Ascending aorta (tissue), 2 donors: ENCODE results near the gene USP6NL. TPM values are rescaled to one million over a fixed set of nuclear protein-coding genes. Genes with fewer than 3 reads are reported as not detected.
"Not testable (repeated sequence)": the region's sequence is repeated elsewhere in the genome, so short reads cannot be mapped to it uniquely, and the experiment has no call there.

Experiments
- DNase-seq, 2 donors: peaks; one replicate each; pipeline ENCODE4 v3.0.0-alpha.2; 2019; ENCODE audit warnings: low spot score in 2 of 2
- H3K27ac ChIP-seq, 2 donors: fragments of 200-600 bp; sonication (generic); one replicate each; pipeline ENCODE4 v1.5.1; 2016 to 2017; ENCODE audit warnings: mild to moderate bottlenecking in 1 of 2
- H3K27me3 ChIP-seq: fragments of 200-600 bp; sonication (generic); one replicate; pipeline ENCODE4 v1.5.1; 2017
- H3K36me3 ChIP-seq, 2 donors: fragments of 200-600 bp; sonication (generic); one replicate each; pipeline ENCODE4 v1.5.1; 2016
- H3K4me1 ChIP-seq, 2 donors: fragments of 200-600 bp; sonication (generic); one replicate each; pipeline ENCODE4 v1.5.1; 2016 to 2017; ENCODE audit warnings: mild to moderate bottlenecking in 1 of 2
- H3K4me3 ChIP-seq, 2 donors: fragments of 200-600 bp; sonication (generic); one replicate each; pipeline ENCODE4 v1.5.1; 2016 to 2017; ENCODE audit warnings: mild to moderate bottlenecking in 1 of 2
- H3K9me3 ChIP-seq, 2 donors: fragments of 200-600 bp; sonication (generic); one replicate each; pipeline ENCODE4 v1.5.1; 2016
- intact Hi-C: fragments of 100-400 bp; cut with DNase I; formaldehyde crosslinking; loops from one replicate; pipeline ENCODE4 v1.15.1; 2023
- total RNA-seq: library from RNA; depleted of rRNA; stranded (reverse); fragments of >200 nt; gene quantifications from one replicate; pipeline ENCODE4 v1.1.0, GENCODE V29; 2016
- TF ChIP-seq, protein P1 (sequence below), 3 experiments: fragments of 200-600 bp in 2 of 3; fragments of 450-650 bp in 1 of 3; sonication (generic) in 2 of 3; IDR thresholded peaks; one replicate each; pipeline ENCODE4 v1.5.1; 2016 to 2019; ENCODE audit warnings: antibody characterized with exemption in 3 of 3, mild to moderate bottlenecking in 1 of 3, moderate library complexity in 1 of 3

USP6NL gene
- total RNA-seq, 1 donor from 2014 or later, result 20.5 TPM

DNA sequence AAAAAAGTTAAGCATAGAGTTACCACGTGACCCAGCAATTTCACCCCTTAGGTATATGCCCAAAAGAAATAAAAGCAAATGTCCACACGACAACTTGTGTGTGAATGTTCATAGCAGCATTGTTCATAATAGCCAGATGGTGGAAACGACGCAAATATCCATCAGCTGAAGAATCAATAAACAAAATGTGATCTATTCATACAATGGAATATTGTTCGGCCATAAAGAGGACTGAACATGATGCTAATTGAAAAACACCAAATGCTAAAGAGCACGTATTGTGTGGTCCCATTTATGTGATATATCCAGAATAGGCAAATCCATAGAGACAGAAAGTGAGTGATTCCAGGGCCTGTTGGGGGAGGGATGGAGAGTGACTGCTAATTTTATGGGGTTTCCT lies 18.3 kb upstream of the USP6NL start:
- H3K27ac ChIP-seq, result no peak overlapping the region
- no peak overlapping the region for H3K4me3 ChIP-seq
- H3K27me3 ChIP-seq, result no peaks in the 10 kb centered on the region
- no peak for DNase-seq
- no peaks in the 10 kb centered on the region for H3K36me3 ChIP-seq
- H3K9me3 ChIP-seq, result no peaks in the 10 kb centered on the region
- TF ChIP-seq, protein P1, sequence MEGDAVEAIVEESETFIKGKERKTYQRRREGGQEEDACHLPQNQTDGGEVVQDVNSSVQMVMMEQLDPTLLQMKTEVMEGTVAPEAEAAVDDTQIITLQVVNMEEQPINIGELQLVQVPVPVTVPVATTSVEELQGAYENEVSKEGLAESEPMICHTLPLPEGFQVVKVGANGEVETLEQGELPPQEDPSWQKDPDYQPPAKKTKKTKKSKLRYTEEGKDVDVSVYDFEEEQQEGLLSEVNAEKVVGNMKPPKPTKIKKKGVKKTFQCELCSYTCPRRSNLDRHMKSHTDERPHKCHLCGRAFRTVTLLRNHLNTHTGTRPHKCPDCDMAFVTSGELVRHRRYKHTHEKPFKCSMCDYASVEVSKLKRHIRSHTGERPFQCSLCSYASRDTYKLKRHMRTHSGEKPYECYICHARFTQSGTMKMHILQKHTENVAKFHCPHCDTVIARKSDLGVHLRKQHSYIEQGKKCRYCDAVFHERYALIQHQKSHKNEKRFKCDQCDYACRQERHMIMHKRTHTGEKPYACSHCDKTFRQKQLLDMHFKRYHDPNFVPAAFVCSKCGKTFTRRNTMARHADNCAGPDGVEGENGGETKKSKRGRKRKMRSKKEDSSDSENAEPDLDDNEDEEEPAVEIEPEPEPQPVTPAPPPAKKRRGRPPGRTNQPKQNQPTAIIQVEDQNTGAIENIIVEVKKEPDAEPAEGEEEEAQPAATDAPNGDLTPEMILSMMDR (IDR thresholded peaks at IDR 0.05), result no peak
- intact Hi-C loops, result no loop called here
- no peaks in the 10 kb centered on the region for H3K4me1 ChIP-seq

DNA sequence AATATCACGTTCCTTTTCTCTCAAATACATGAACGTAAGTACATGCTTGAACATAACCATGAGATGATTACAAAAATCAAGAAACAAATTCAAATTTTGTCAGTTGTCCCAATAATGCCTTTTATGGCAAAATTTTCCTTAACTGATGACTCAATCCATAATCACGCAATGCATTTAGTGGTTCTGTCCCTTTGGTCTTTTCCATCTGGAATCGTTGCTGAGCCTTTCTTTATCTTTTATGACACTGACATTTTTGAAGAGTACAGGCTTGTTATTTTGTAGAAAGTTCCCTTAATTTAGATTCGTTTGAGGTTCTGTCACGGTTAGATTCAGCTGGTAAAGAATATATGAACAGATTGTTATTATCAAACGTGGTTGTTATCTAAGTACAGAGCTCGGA lies 16.5 kb upstream of the USP6NL start:
- intact Hi-C loops, H3K27ac ChIP-seq, H3K36me3 ChIP-seq, H3K9me3 ChIP-seq, H3K27me3 ChIP-seq, H3K4me1 ChIP-seq, H3K4me3 ChIP-seq, DNase-seq: not testable (repeated sequence)

DNA sequence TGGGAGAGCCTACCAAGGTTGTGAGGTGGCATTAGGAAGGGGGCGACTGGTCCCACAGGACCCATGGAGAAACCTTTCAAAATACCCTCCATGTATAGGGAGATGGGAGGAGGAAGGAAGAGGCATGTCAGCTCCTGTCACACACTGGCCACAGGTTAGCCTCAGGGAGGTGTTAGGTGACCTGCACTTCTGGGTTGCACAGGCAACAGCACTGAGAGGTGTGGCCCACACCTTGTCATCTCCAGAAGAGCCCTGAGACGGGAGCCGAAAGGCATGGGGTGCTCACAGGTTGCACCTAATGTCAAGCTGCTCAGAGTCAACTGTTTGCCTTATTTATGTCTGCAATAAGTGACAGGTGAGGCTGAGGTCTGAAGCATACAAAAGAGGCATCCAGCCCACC lies 14.6 kb upstream of the USP6NL start:
- Histone ChIP-seq H3K27me3 (no peaks in the 10 kb centered on the region), H3K9me3 (no peaks in the 10 kb centered on the region), H3K4me3 (no peak overlapping the region), H3K27ac (no peak overlapping the region), H3K4me1 (no peaks in the 10 kb centered on the region), H3K36me3 (no peaks in the 10 kb centered on the region)
- TF ChIP-seq, protein P1 (IDR thresholded peaks at IDR 0.05), result no peak
- no peak for DNase-seq
- intact Hi-C loops, result no loop called here

DNA sequence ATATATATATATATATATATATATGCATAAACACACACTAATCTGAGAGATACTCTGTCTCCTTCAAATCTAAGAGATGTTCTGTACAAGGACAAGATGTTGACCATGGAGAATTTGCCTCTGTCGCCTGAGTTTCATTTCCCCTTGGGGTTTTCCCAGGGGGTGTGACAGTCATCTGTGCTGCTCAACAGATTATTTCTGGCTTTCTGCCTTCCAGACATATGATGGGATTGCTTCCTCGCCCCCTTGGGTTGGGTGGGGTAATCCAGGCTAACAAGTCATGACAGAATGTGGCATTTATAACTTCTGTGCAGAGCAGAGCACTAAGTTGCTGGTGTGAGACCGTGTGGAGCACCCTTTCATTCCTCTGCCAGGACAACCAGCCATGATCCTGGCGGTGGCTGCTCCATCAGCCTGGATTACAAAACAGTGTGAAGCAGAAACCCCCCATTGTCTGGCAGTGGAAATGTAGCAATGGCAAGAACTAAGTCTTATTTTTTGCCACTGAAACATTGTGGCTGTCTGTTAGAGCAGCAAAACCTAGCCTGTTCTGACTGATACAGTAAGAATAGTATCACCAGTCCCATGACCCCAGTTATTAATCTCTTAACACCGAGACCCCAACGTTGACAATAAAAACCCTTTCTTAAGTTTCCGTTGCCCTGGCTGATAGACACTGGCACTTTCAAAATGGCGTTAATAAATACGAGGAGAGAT lies 13.7 kb upstream of the USP6NL start:
- TF ChIP-seq, protein P1 (IDR thresholded peaks at IDR 0.05), result no peak
- Histone ChIP-seq H3K4me3 (no peak overlapping the region), H3K9me3 (no peaks in the 10 kb centered on the region), H3K4me1 (no peaks in the 10 kb centered on the region), H3K27me3 (no peaks in the 10 kb centered on the region), H3K27ac (no peak overlapping the region), H3K36me3 (no peaks in the 10 kb centered on the region)
- intact Hi-C loops, result no loop called here
- no peak for DNase-seq

DNA sequence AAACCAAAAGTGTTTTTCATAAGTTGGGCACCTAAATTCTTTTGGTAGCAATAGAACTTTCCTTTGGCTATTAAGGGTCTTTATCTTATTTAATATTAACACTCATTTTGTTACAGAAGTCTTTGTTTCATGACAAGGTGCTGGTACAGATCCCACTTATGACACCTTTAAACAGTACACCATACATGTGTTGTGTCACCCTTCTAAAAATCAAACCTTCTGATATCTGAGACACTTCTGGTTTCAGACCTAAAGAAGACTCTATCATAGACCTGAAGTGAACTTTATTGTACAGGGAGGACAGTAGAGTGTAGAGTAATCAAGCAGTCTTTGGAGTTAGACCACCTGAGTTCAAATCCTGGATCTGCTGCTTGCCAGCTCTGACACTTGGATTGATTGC lies 5.8 kb upstream of the USP6NL start:
- no peaks in the 10 kb centered on the region for H3K9me3 ChIP-seq
- DNase-seq, result no peak
- no peaks in the 10 kb centered on the region for H3K36me3 ChIP-seq
- TF ChIP-seq, protein P1 (IDR thresholded peaks at IDR 0.05), result no peak
- H3K4me3 ChIP-seq, result no peak overlapping the region
- H3K4me1 ChIP-seq, result no peaks in the 10 kb centered on the region
- intact Hi-C loops, result loop anchor here (10.0 kb wide), 1 partner anchor 128 kb away; the partner anchor contains the start of gene ECHDC3
- H3K27ac ChIP-seq, result no peak overlapping the region
- no peaks in the 10 kb centered on the region for H3K27me3 ChIP-seq

DNA sequence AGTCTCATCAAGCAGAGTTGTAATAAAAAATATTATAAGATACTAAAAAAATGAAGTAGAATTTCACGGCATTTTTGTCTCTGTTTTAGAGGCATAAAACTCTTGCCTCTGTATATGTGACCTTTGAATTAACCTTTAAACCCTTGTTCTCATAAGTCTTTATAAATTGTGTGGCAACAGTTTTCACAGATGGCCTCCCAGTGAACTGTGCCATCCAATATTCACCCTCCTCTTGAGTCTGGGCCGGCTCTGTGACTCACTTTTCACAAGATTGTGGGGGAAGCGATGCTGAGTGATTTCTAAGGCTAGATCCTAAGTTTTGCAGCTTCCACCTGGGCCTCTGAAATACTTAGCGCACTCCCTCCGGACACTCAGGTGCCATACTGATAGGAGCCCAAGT lies 4.6 kb upstream of the USP6NL start:
- no peak overlapping the region for H3K4me3 ChIP-seq
- H3K4me1 ChIP-seq, result no peaks in the 10 kb centered on the region
- no peak overlapping the region for H3K27ac ChIP-seq
- no peaks in the 10 kb centered on the region for H3K9me3 ChIP-seq
- intact Hi-C loops, result loop anchor here (10.0 kb wide), 1 partner anchor 129 kb away; the partner anchor contains the start of gene ECHDC3
- H3K27me3 ChIP-seq, result no peaks in the 10 kb centered on the region
- no peak for DNase-seq
- TF ChIP-seq, protein P1 (IDR thresholded peaks at IDR 0.05), result no peak
- H3K36me3 ChIP-seq, result no peaks in the 10 kb centered on the region
